ENCODE measurements around the gene KLHL29.

Gene KLHL29

GRCh38 chr2:23711979-23712755, 327.2 kb downstream of the KLHL29 start:
- TF ChIP-seq CTCF (IDR thresholded peaks at IDR 0.05), result no peak

DNA sequence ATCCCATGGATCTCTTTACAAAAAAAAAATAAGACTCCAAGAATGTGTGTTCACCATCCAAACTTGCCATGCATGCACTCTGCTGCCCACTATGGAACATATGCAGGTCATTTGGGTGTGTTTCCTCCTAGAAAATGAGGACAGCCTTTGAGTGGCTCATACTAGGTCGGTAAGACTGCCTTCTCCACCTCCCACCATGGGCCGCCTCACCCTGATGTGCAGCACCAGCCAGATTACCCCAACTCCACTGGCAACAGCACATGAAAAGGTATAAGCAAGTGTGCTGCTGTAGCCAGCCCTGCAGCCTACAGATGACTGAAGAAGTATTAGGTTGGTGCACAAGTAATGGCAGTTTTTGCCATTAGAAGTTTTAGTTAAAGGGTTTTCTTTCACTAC, 327.8 kb downstream of the KLHL29 start:
- TF ChIP-seq CTCF (IDR thresholded peaks at IDR 0.05), result no peak

GRCh38 chr2:23713351-23713750, 328.4 kb downstream of the KLHL29 start:
- TF ChIP-seq CTCF (IDR thresholded peaks at IDR 0.05), result no peak

DNA sequence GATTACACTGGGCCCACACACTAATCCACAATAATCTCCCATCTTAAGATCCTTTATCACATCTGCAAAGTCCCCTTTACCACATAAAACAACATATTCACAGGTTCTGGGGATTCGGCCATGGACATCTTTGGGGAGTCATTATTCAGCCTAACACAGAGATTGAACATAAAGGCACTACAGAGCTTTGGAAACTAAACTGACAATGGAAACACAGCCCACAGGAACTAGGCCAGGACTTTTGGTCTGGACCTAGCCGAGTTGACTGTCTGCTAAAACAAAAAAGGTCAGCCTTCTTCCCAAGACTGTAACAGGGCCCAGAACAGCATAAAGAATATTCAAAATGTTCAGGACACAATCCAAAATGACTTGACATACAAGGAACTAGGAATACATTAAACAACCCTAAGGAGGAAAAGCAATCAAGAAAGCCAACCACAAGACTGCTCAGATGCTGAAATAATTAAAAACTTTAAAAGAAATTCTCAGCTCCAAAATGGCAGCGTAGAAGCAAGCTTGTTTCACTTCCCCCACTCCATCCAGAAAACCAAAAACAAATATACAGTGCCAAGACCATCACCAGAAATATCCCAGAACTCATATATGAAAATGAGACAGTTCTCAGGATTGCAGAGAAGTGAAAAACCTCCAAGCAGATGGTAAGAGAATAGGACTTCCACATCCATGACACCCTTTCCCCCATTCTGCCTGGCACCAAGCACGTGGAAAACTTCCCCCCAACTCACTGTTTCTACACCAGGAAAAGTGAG, 334.1 kb downstream of the KLHL29 start:
- TF ChIP-seq CTCF (IDR thresholded peaks at IDR 0.05), result no peak

DNA sequence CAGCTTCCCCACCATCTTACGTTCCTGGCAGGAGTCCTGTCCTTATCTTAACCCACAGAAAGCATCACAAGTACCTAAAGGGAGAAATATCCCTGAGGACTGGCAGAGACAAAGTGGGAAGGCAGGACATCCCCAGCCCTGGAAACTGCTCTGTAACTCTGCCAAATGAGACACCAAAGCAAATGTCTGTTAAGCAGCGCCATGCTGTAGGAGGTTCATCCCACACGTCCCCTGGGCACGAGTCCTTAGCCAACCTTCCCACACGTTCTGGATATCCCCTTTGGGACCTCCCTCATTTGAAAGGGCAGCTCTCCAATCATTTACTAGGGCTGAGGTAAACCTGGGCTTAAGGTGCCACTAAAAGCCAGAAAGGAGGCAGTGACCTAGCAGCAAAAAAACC, 334.7 kb downstream of the KLHL29 start:
- no peak for TF ChIP-seq CTCF (IDR thresholded peaks at IDR 0.05)

- TF ChIP-seq CTCF (IDR thresholded peaks at IDR 0.05), result no peak
Observed at GRCh38 chr2:23720705-23721453, 335.9 kb downstream of the KLHL29 start.

DNA sequence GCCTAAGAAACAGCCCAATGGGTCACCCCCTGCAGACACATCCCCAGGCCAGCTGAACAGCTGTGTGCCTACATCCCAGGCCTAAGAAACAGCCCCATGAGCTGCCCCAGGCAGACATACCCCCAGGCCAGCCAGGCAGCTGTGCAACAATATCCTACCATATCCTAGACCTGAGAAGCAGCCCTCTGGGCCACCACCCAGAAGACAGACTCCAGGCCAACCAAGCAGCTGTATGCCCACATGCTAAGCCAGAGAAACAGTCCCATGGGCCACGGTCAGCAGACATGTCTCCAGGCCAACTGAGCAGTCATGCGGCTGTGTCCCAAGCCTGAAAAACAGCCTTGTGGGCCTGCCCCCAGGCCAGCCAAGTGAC, 336.5 kb downstream of the KLHL29 start:
- no peak for TF ChIP-seq CTCF (IDR thresholded peaks at IDR 0.05)

All from LNCAP (cell line).